ENCODE results near the gene RASL10B. TPM values are rescaled to one million over a fixed set of nuclear protein-coding genes. Genes with fewer than 3 reads are reported as not detected.

RASL10B gene
- total RNA-seq, 2 experiments from 2014 or later, result 0.22 to 0.47 TPM

DNA sequence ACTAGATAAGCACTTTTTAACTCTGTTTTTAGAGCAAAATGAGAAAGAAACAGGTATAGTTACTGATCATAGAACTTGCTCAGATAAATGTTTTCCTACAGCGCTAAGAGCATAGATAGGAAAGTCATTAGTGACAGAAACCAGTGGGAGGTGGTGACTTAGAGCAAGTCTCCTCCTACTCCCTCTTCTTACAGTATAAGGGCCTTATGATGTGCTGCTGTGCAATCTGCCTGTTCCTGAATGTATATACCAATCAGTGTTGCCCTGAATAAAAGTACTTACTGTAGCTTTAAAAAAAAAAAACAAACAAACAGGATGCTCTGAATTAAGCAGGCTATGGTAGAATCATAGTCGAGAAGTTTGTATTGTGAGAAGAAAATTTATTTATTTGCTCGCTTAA, 23.3 kb upstream of the RASL10B start:
- H3K27ac ChIP-seq (ENCODE audit: low read depth in 1 of 2, low read length in 2 of 2), result no peak overlapping the region
- Mint-ChIP-seq H3K4me3 (peak overlapping the region; percentile 17), H3K27ac (peak overlapping the region; percentile 54), H3K4me1 (ENCODE audit: low read depth) (peaks cover 71% of the 10 kb centered on the region), H3K27me3 (no peaks in the 10 kb centered on the region), H3K36me3 (ENCODE audit: low read depth) (peaks cover 54% of the 10 kb centered on the region), H3K9me3 (no peaks in the 10 kb centered on the region)
- TF ChIP-seq, protein P1, sequence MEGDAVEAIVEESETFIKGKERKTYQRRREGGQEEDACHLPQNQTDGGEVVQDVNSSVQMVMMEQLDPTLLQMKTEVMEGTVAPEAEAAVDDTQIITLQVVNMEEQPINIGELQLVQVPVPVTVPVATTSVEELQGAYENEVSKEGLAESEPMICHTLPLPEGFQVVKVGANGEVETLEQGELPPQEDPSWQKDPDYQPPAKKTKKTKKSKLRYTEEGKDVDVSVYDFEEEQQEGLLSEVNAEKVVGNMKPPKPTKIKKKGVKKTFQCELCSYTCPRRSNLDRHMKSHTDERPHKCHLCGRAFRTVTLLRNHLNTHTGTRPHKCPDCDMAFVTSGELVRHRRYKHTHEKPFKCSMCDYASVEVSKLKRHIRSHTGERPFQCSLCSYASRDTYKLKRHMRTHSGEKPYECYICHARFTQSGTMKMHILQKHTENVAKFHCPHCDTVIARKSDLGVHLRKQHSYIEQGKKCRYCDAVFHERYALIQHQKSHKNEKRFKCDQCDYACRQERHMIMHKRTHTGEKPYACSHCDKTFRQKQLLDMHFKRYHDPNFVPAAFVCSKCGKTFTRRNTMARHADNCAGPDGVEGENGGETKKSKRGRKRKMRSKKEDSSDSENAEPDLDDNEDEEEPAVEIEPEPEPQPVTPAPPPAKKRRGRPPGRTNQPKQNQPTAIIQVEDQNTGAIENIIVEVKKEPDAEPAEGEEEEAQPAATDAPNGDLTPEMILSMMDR (IDR thresholded peaks at IDR 0.05), result no peak
- peak; percentile 61 for ATAC-seq (ENCODE audit: poor library complexity)
- intact Hi-C loops (cut with DNase I, micrococcal nuclease), result no loop called here
- DNase-seq, result no peak
- H3K9me3 ChIP-seq (ENCODE audit: control insufficient read depth in 1 of 2, insufficient read depth in 1 of 2, low read length in 2 of 2), result no peaks in the 10 kb centered on the region
- POLR2A ChIA-PET, result interaction anchor here (0.6 to 0.7 kb wide), 2 partner anchors 8 to 32 kb away, joined by 3 read pairs; no protein-coding TSS in a partner anchor
- H3K27me3 ChIP-seq (ENCODE audit: control insufficient read depth in 1 of 2, insufficient read depth in 2 of 2, low read length in 2 of 2), result no peaks in the 10 kb centered on the region
- H3K36me3 ChIP-seq (ENCODE audit: insufficient read depth, low read length), result peaks cover 28% of the 10 kb centered on the region
- CTCF ChIA-PET, result no interaction called here
- H3K4me1 ChIP-seq (ENCODE audit: insufficient read depth, low read length), result peaks cover 22% of the 10 kb centered on the region
- no peak overlapping the region for H3K4me3 ChIP-seq (ENCODE audit: low read length)

DNA sequence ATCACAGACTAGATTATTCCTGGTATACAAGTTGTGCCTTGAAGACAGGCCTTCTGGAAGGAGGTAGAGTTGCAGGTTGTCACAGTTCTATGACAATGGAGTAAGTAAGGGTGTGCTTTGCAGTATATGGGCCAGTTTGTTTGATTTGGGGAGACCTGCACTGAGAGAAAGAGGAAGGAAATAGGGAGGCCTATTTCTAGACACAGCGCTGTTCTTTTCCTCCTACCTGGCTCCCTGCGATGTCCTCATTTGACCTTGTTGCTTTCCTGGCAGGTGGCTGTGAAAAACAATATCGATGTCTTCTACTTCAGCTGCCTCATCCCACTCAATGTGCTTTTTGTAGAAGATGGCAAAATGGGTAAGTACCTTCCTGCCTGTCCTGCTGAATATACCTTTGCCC, 22.5 kb upstream of the RASL10B start:
- H3K9me3 ChIP-seq (ENCODE audit: control insufficient read depth in 1 of 2, insufficient read depth in 1 of 2, low read length in 2 of 2), result no peaks in the 10 kb centered on the region
- Mint-ChIP-seq H3K36me3 (ENCODE audit: low read depth) (peaks cover 52% of the 10 kb centered on the region), H3K9me3 (no peaks in the 10 kb centered on the region), H3K4me1 (ENCODE audit: low read depth) (peaks cover 69% of the 10 kb centered on the region), H3K4me3 (no peak overlapping the region), H3K27ac (peak overlapping the region; percentile 54), H3K27me3 (no peaks in the 10 kb centered on the region)
- POLR2A ChIA-PET, result interaction anchor here (0.6 to 0.7 kb wide), 2 partner anchors 9 to 31 kb away, joined by 3 read pairs; no protein-coding TSS in a partner anchor
- no peak for DNase-seq
- CTCF ChIA-PET, result interaction anchor here (0.6 kb wide), 1 partner anchor 13 kb away, joined by 3 read pairs; no protein-coding TSS in a partner anchor
- H3K36me3 ChIP-seq (ENCODE audit: insufficient read depth, low read length), result peaks cover 36% of the 10 kb centered on the region
- intact Hi-C loops (cut with DNase I, micrococcal nuclease), result no loop called here
- ATAC-seq (ENCODE audit: poor library complexity), result peak; percentile 39
- no peak overlapping the region for H3K4me3 ChIP-seq (ENCODE audit: low read length)
- TF ChIP-seq, protein P1 (IDR thresholded peaks at IDR 0.05), result no peak
- H3K27me3 ChIP-seq (ENCODE audit: control insufficient read depth in 1 of 2, insufficient read depth in 2 of 2, low read length in 2 of 2), result no peaks in the 10 kb centered on the region
- no peak overlapping the region for H3K27ac ChIP-seq (ENCODE audit: low read depth in 1 of 2, low read length in 2 of 2)
- H3K4me1 ChIP-seq (ENCODE audit: insufficient read depth, low read length), result peaks cover 25% of the 10 kb centered on the region

DNA sequence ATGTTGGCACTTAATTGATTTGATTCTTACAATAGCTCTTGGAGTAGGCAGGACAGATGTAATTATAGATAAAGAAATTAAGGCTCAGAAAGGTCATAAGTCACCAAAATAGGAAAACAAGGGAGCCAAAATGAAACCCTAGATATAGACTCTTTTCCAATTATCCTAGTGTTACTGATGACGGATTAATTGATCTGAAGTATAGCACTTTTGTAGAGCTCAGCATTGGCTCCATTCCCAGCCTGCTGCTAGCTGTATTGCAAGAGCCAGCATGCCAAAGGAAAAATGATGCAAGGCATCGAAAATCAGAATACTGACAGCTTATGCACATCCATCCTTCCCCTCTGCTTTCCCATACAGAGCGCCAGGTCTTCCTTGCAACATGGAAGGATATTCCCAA, 21.6 kb upstream of the RASL10B start:
- Histone ChIP-seq H3K27me3 (ENCODE audit: control insufficient read depth in 1 of 2, insufficient read depth in 2 of 2, low read length in 2 of 2) (no peaks in the 10 kb centered on the region), H3K27ac (ENCODE audit: low read depth in 1 of 2, low read length in 2 of 2) (no peak overlapping the region), H3K4me3 (ENCODE audit: low read length) (no peak overlapping the region), H3K4me1 (ENCODE audit: insufficient read depth, low read length) (peaks cover 25% of the 10 kb centered on the region), H3K36me3 (ENCODE audit: insufficient read depth, low read length) (peaks cover 43% of the 10 kb centered on the region), H3K9me3 (ENCODE audit: control insufficient read depth in 1 of 2, insufficient read depth in 1 of 2, low read length in 2 of 2) (no peaks in the 10 kb centered on the region)
- Mint-ChIP-seq H3K27me3 (no peaks in the 10 kb centered on the region), H3K27ac (peak overlapping the region; percentile 21), H3K4me3 (no peak overlapping the region), H3K9me3 (no peaks in the 10 kb centered on the region), H3K36me3 (ENCODE audit: low read depth) (peaks cover 46% of the 10 kb centered on the region), H3K4me1 (ENCODE audit: low read depth) (peaks cover 60% of the 10 kb centered on the region)
- intact Hi-C loops (cut with DNase I, micrococcal nuclease), result no loop called here
- TF ChIP-seq, protein P1 (IDR thresholded peaks at IDR 0.05), result no peak
- ATAC-seq (ENCODE audit: poor library complexity) (no peak), DNase-seq (no peak)
- ChIA-PET CTCF (interaction anchor here (1.2 kb wide), 1 partner anchor 14 kb away, joined by 4 read pairs; no protein-coding TSS in a partner anchor), POLR2A (interaction anchor here (0.9 kb wide), 1 partner anchor 21 kb away, joined by 4 read pairs; no protein-coding TSS in a partner anchor)

All from CD4-positive, alpha-beta T cell (primary cell).